Breast epithelium (tissue), 3 donors: Measurements from ENCODE around the gene KCNE1.
"Not testable (repeated sequence)": the region's sequence is repeated elsewhere in the genome, so short reads cannot be mapped to it uniquely, and the experiment has no call there.

ENCODE experiments used
- CTCF ChIP-seq, 3 donors: fragments of 450-650 bp; IDR thresholded peaks; one replicate each; pipeline ENCODE4 v1.5.1; 2016 to 2017; ENCODE audit warnings: antibody characterized with exemption in 3 of 3, mild to moderate bottlenecking in 3 of 3, moderate library complexity in 3 of 3
- POLR2AphosphoS5 ChIP-seq, 3 donors: sonication (generic); formaldehyde crosslinking; IDR thresholded peaks; one replicate each; pipeline ENCODE4 v1.6.1; 2017; ENCODE audit warnings: antibody characterized with exemption in 3 of 3

GRCh38 chr21:34443486-34443885 is 68.5 kb downstream of the KCNE1 start:
- TF ChIP-seq POLR2AphosphoS5, CTCF (IDR thresholded peaks at IDR 0.05): not testable (repeated sequence)
